OCI-LY1 (cell line): ENCODE results near the gene PLEKHH1.

Source experiments
- CTCF ChIP-seq: fragments of 200-600 bp; sonication (generic), shearing (Covaris generic); IDR thresholded peaks from 2 replicates; pipeline ENCODE4 v1.5.1; 2017; ENCODE audit warnings: mild to moderate bottlenecking, antibody characterized with exemption, low read length, moderate library complexity, mixed read lengths
- EZH2 ChIP-seq: fragments of 200-600 bp; sonication (generic), shearing (Covaris generic); IDR thresholded peaks from 2 replicates; pipeline ENCODE4 v1.8.0; 2017; ENCODE audit warnings: borderline replicate concordance, mixed run types, mild to moderate bottlenecking, antibody characterized with exemption, low read length, moderate library complexity, mixed read lengths

- TF ChIP-seq CTCF (no peak), EZH2 (no peak)
Measured at GRCh38 chr14:67485501-67486095, 47.5 kb upstream of the PLEKHH1 start.
